ENCODE measurements around the gene AQP6. TPM values are rescaled to one million over a fixed set of nuclear protein-coding genes. Genes with fewer than 3 reads are reported as not detected.
"Not testable (repeated sequence)": the region's sequence is repeated elsewhere in the genome, so short reads cannot be mapped to it uniquely, and the experiment has no call there.

Gene AQP6
- total RNA-seq, 1 donor from 2014 or later, result not detected

- intact Hi-C loops (cut with micrococcal nuclease), result no loop called here
Observed at GRCh38 chr12:49969027-49969426, 3.7 kb upstream of the AQP6 start.

DNA sequence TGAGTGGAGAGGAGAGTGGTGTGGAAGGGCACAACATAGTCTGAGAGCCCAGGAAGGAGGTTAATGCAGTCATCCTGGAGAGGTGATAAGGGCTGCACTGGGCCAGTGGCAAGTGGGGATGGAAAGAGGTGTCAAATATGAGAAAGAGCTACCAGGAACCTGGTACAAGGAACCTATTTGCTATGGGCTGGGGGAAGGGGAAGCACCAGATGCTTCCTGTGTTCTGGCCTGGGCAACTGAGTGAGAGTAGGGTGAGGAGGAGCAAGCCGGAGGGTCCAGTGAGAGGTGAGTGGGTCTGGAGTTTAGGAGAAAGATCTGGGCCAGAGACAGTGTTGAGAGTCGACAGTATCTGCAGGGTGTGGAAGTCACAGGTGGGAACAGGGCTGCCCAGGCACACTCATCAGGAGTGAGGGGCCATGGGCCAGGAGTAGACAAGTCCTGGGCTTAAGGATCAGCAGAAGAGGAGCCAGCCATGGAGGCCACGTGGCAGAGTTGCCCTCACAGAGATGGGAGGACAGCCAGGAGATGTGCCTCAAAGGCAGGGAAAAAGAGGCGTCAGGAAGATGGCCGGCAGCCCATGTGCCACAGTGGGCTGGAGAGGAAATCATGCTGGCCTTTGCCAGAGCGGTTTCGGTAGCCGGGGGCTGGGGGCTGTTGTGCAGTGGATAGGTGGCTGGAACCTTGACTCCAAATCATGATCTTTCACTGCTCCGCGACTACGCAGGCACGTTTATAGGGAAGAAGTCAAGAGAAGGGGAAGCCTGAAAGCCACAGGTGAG is 2.9 kb upstream of the AQP6 start:
- intact Hi-C loops (cut with micrococcal nuclease), result no loop called here

DNA sequence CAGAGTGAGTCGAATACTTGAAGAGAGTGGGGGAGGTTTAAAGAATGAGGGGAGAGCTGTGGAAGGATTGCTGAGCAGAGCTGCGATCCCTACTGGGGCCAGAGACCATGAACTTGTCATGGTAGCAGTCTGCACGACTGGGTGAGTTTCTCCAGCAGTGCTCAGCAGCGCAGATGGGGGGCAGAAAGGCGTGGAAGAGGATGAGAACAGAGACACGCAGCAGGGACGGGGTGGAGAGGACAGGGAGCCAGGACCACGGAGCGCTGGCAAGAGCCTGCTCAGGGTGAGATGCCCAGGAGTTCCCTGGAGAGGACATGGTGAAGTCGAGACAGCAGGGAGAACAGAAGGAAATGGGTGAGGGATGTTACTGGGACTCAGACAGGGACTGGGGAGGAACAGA is 2.1 kb upstream of the AQP6 start:
- intact Hi-C loops (cut with micrococcal nuclease), result no loop called here

DNA sequence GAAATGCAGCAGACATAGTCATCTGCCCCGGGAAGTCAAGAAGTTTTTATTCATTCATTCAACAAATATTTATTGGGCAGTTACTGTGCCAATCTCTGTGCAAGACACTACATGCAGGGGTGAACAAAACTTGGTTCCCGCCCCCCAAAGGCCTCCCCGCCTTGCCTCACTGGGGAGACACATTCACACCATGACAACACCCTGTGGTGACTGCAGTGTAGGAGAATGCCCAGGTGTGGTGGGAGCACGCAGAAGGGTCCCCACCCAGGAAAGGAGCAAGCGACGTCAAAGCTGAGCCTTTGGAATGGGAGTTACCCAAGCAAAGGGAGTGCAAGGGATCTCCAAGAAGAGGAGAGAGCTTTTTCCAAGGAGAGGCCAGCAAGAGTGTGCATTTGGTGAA is 1.6 kb upstream of the AQP6 start:
- intact Hi-C loops (cut with micrococcal nuclease), result no loop called here

GRCh38 chr12:49972129-49972528 is 618 bp upstream of the AQP6 start:
- intact Hi-C loops (cut with micrococcal nuclease), result no loop called here

- intact Hi-C loops (cut with micrococcal nuclease), result no loop called here
Observed at GRCh38 chr12:49973361-49973830, 649 bp downstream of the AQP6 start.

- intact Hi-C loops (cut with micrococcal nuclease), result no loop called here
Observed at GRCh38 chr12:49974231-49974675, 1.5 kb downstream of the AQP6 start.

- intact Hi-C loops (cut with micrococcal nuclease), result no loop called here
Observed at GRCh38 chr12:49974677-49975317, 2.0 kb downstream of the AQP6 start.

- intact Hi-C loops (cut with micrococcal nuclease), result no loop called here
Observed at GRCh38 chr12:49975318-49975761, 2.6 kb downstream of the AQP6 start.

- intact Hi-C loops (cut with micrococcal nuclease), result no loop called here
Observed at GRCh38 chr12:49976557-49976956, 3.8 kb downstream of the AQP6 start.

GRCh38 chr12:49978125-49978524 is 5.4 kb downstream of the AQP6 start:
- intact Hi-C loops (cut with micrococcal nuclease), result no loop called here

DNA sequence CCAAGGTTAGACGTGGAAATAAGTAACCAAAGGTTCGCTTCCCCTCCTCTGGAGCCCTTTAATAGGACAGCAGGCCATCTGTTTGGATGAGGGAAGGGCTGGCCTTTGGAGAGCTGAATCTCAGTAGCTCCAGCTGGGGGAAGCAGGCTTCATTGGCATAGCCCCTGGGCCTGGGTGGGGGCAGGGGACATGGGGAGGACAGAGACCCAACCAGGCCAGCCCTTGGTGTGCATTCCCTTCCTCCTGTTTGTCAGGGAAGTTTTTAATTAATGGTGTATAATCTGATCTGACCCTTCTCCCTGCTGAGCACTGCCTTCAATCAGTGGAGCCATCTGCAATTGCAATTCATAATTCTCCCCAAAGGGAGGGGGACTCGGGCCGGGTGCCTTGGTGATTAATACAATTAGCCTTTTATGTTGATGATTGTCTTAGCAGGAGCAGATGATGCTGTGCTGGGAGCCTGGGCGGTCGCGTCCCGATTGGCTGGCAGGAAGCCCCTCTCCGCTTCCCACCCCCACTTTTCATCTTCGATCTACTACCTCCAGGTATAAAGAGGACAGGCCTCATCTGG is 6.4 kb downstream of the AQP6 start:
- intact Hi-C loops (cut with micrococcal nuclease), result no loop called here

GRCh38 chr12:49979791-49980190 is 7.0 kb downstream of the AQP6 start:
- intact Hi-C loops (cut with micrococcal nuclease), result no loop called here

- intact Hi-C loops (cut with micrococcal nuclease), result no loop called here
Observed at GRCh38 chr12:49980501-49981349, 8.0 kb downstream of the AQP6 start.

GRCh38 chr12:49982246-49983087 is 9.7 kb downstream of the AQP6 start:
- intact Hi-C loops (cut with micrococcal nuclease), result no loop called here

GRCh38 chr12:49983892-49984291 is 11.1 kb downstream of the AQP6 start:
- intact Hi-C loops (cut with micrococcal nuclease), result no loop called here

DNA sequence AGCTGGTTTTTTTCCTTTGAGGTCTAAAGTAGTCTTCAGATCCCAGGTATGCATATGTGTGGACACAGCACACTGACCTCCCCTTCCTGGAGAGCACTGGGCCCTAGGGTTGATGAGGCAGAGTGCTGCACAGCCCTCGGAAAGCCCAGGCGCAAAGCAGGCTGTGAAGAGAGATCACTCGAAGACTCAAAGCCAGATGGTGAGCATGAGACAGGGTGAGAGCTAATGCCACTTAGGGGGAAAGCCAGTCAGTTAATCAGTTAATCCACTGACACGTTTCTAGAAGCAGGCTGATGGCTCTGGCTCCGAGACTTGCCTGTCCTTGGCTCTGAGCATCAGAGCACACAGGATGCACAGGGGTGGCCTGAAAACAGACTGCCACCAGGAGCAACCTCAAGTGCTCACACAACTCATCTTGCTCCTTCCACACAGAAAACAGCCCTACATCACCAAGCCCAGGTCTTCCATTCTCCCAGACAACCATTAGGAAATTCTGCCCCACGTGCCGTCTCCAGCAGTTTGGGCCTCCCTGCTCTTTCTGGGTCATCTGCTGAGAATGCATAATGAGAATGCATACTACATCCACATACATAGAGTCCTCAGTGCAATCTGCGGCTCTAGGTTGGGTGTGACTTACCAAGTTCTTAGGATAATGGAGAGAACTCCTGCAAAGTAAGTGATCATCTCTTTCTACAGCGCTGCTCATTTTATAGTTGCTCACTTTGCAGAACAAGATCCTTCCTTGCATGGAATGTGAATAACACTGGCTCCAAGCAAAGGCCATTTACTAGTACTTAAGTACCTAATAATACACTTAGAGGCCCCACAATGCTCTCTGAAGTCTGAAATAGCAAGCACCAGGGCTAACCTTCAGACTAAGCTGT is 12.0 kb downstream of the AQP6 start:
- intact Hi-C loops (cut with micrococcal nuclease), result no loop called here

GRCh38 chr12:49985981-49986380 is 13.2 kb downstream of the AQP6 start:
- intact Hi-C loops (cut with micrococcal nuclease), result no loop called here

GRCh38 chr12:49986476-49986875 is 13.7 kb downstream of the AQP6 start:
- intact Hi-C loops (cut with micrococcal nuclease), result not testable (repeated sequence)

All from T-helper 2 cell treated with Interferon-gamma antibody and Interleukin-4, amounts not matched to agents 100 ng/mL and 5 ng/mL, for 36 hours (primary cell).